Colon (tissue), 2 donors: ENCODE data around the gene SVIL.
"Not testable (repeated sequence)": the region's sequence is repeated elsewhere in the genome, so short reads cannot be mapped to it uniquely, and the experiment has no call there.

Experiments used
- FAIRE-seq: peaks from 2 replicates; lab custom pipeline; 2012; peaks lifted over from hg19 to GRCh38; lab: Jason Lieb, UNC
- donor health status: control.
- donor health status: control.

The SVIL gene

DNA sequence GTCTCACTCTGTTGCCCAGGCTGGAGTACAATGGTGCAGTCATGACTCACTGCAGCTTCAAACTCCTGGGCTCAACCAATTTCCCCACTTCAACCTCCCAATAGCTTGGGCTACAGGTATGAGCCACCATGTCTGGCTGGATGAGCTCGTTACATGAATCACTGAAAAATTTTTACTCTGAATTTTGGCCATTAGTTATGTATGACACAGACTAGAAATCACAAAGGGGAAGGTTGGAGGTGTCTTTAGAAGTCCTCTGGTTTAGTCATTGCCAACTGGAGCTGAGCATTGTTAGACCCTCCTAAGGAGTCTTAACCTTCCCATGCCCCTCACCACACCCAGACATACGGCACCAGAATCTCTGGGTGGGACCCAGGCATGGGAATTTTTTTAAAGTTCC is 34.7 kb downstream of the SVIL start:
- no peak for FAIRE-seq

GRCh38 chr10:29598851-29599311 is 35.9 kb downstream of the SVIL start:
- no peak for FAIRE-seq

GRCh38 chr10:29596826-29597225 is 37.9 kb downstream of the SVIL start:
- no peak for FAIRE-seq

- no peak for FAIRE-seq
Measured at GRCh38 chr10:29596356-29596755, 38.4 kb downstream of the SVIL start.

DNA sequence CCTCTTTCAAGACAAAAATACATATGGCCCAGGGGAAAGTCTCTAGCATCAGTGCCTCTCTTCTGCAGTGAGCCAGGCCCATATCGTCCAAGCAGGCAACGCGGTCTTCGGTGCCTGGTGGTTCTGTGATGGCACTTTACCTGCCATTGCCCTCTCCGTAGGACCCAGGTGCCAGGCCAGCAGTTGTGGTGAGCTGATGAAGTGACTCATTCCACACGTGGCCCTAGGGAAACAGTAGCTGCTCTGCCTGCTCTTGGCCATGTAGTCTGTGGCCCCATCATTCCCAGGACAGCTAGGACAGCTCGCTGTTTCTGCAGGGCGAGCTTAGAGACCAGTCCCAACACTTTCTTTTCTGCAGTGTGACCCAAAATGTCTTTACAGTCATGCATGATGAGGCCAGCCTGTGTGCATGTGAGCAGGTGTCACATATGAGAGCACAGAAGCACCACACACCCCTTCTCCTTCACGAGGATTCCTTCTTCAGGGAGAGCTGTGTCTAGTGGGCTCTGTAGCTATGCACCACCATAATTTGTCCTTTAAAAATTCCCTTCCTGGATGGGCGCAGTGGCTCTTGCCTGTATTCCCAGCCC is 39.0 kb downstream of the SVIL start:
- FAIRE-seq: no peak

DNA sequence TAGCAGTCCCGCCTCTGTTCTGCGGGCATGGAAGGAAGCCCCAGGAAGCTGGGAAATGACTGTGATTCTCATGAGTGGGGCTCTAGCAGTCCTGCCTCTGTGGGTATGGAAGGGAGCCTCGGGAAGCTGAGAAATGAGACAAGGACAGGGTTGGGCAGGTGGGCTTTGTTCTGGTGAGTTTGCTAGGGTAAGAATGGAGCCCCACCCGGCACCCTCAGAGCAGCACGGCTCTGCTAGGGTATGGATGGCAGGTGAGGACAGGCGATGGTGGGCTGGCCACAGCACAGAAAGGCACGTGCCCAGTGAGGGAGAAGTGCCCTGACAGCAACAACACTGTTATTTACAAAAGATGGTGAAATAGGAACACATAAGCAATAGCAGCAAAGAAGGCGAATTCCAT is 39.6 kb downstream of the SVIL start:
- FAIRE-seq: no peak

DNA sequence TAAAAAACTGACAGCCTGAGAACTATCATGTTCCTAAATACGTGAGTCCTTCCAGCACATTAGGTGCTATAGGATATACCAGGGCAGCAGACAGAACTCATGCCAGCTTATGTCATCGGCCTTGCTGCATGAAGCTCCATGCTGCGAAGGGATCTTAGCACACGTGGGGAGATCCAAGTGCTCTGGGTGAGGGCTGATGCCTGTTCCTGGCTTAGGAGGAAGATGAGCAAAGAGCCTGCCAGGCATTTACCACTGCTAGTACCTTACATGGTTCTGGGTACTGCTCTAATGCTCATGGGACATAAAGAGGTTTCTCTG is 43.2 kb downstream of the SVIL start:
- no peak for FAIRE-seq

DNA sequence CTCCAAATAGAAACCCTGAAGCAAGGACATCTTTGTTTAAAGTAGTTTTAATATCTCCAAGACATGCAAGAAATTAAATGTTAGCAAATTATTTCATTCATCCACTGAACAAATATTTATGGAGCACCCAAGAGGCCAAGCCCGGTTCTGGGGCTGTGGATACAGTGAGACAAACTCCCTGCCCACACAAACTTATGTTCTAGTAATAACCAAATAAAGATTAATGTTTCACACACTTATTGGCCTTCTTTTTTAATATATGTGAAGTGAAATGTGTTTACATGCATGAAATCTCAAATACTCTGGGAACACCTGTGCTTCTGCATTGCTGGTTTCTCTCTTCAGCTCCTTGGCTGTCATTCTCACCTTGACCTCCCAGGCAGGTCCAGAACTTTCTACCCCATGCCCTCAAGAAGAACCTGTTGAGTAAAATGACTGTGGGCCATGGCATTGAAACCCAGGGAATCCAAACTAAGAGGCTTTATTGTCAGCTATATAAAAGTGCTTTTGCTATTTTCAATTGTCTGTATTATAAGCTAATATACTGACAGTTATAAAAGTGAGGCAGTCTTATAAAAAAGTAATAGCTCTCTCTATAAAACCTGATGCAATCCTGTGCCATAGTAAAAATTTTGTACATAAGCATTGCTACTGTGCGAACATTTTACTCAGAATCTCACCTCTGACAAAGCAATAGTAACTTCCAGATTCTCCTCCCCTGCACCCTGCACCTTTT is 43.7 kb downstream of the SVIL start:
- no peak for FAIRE-seq

GRCh38 chr10:29588629-29589421 is 45.9 kb downstream of the SVIL start:
- no peak for FAIRE-seq

- not testable (repeated sequence) for FAIRE-seq
Measured at GRCh38 chr10:29587750-29588628, 46.8 kb downstream of the SVIL start.

DNA sequence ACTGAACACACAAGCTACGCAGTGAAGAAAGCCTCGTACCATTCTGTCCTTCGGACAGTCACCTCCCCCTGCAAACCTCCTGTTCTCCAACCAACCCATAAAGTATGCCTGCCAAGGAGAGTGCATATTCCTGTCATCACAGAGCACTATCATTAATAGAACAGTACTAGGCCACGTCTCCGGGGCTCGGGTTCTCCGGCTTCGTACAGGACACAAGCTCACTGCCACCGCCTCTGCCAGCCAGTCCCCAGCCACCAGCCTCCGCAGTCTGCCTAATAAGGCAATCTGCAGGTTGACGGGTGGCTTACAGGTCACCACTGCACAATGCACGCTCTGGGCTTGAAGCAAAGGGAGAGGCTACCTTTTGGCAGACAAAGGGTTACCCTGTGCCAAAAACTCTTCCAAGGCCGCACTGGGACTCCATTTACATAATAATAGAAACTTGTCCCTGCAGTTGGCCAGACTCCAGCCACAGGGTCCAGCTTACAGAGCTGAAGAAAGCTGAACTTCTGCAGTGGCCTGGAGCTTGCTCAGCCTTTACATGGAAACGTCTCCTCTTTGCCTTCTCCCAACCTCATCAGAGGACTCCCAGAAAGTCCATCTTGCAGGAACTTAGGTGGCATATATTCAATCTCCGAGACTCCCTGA is 47.5 kb downstream of the SVIL start:
- FAIRE-seq: not testable (repeated sequence)

GRCh38 chr10:29586509-29586908 is 48.3 kb downstream of the SVIL start:
- no peak for FAIRE-seq

DNA sequence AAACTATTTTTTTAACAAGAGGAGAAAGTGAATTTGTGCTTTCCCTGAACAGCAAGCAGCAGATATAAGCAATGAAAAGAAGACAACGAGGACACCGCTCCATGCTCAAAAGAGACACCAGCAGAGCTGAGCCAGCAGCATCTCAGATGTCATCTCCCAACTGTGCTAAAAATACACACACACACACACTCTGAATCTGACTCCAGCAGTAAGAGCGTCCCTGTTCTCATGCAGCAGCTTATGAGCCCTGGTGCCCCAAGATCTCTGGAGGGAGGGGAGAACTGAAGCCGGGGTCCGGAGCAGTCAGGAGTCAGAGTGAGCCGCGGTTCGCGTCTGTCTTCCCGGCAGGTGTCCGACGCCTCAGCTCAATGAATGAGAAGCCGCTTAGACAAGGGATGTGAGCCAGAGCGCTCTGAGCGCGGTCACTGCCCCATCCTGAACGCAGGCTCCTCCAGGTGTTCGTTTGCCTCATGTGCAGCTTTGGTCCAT is 49.2 kb downstream of the SVIL start:
- no peak for FAIRE-seq

- FAIRE-seq: no peak
Measured at GRCh38 chr10:29584436-29584835, 50.3 kb downstream of the SVIL start.

GRCh38 chr10:29583674-29584073 is 51.1 kb downstream of the SVIL start:
- FAIRE-seq: no peak

- not testable (repeated sequence) for FAIRE-seq
Measured at GRCh38 chr10:29582769-29583168, 52.0 kb downstream of the SVIL start.

GRCh38 chr10:29579455-29579970 is 55.3 kb downstream of the SVIL start:
- FAIRE-seq: no peak

DNA sequence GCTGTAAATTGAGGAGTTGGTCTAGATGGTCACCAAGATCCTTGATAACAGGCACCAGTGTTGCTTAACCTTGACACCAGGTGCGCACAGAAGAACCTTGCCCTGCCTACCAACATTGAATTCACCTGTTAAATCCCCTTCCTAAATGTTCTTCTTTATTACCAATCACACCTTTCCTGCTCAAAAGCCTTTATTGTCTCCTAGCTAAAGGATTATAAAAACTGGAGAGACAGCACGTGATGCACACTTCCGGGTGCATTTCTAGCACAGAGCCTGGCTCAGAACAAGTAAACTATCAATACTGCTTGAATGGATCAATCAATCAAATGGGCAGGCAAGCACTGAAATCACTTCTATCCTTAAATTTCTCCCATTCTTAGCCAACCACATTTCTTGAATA is 56.3 kb downstream of the SVIL start:
- no peak for FAIRE-seq

DNA sequence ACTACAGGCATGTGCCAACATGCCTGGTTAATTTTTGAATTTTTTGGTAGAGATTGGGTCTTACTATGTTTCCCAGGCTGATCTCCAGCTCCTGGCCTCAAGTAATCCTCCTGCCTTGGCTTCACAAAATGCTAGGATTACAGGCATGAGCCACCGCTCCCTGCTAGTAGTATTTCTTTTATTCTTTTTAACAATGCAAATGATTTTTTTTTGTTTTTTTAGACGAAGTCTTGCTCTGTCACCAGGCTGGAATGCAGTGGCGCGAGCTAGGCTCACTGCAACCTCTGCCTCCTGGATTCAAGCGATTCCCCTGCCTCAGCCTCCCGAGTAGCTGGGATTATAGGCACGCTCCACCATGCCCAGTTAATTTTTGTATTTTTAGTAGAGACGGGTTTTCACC is 58.1 kb downstream of the SVIL start:
- no peak for FAIRE-seq

GRCh38 chr10:29575098-29575455 is 59.7 kb downstream of the SVIL start:
- no peak for FAIRE-seq
